Activated CD8-positive, alpha-beta memory T cell treated with anti-CD3 and anti-CD28 coated beads for 24 hours (primary cell): ENCODE measurements around the gene SUPT3H.
"Not testable (repeated sequence)": the region's sequence is repeated elsewhere in the genome, so short reads cannot be mapped to it uniquely, and the experiment has no call there.

Experiments
- DNase-seq: peaks from one replicate; pipeline ENCODE4 v3.0.0-alpha.2; 2020

The SUPT3H gene

GRCh38 chr6:45169815-45170214 lies 207.9 kb downstream of the SUPT3H start:
- no peak for DNase-seq

- DNase-seq = peak; percentile 73
Observed at GRCh38 chr6:45163952-45164766, 213.6 kb downstream of the SUPT3H start.

GRCh38 chr6:45160305-45160704 lies 217.4 kb downstream of the SUPT3H start:
- no peak for DNase-seq

- DNase-seq = no peak
Observed at GRCh38 chr6:45156075-45156474, 221.7 kb downstream of the SUPT3H start.

- no peak for DNase-seq
Observed at GRCh38 chr6:45155341-45155894, 222.3 kb downstream of the SUPT3H start.

- no peak for DNase-seq
Observed at GRCh38 chr6:45154679-45155078, 223.1 kb downstream of the SUPT3H start.

GRCh38 chr6:45148711-45149341 lies 228.9 kb downstream of the SUPT3H start:
- DNase-seq = no peak

GRCh38 chr6:45148278-45148677 lies 229.5 kb downstream of the SUPT3H start:
- DNase-seq = no peak

- DNase-seq = not testable (repeated sequence)
Observed at GRCh38 chr6:45145658-45146057, 232.1 kb downstream of the SUPT3H start.

GRCh38 chr6:45138765-45139164 lies 239.0 kb downstream of the SUPT3H start:
- no peak for DNase-seq

- DNase-seq = no peak
Observed at GRCh38 chr6:45136495-45136894, 241.2 kb downstream of the SUPT3H start.

- no peak for DNase-seq
Observed at GRCh38 chr6:45132658-45133294, 245.0 kb downstream of the SUPT3H start.

GRCh38 chr6:45132059-45132458 lies 245.7 kb downstream of the SUPT3H start:
- no peak for DNase-seq

GRCh38 chr6:45129051-45129450 lies 248.7 kb downstream of the SUPT3H start:
- DNase-seq = no peak

GRCh38 chr6:45127185-45127584 lies 250.5 kb downstream of the SUPT3H start:
- no peak for DNase-seq

GRCh38 chr6:45126033-45126432 lies 251.7 kb downstream of the SUPT3H start:
- no peak for DNase-seq

- DNase-seq = no peak
Observed at GRCh38 chr6:45123023-45123422, 254.7 kb downstream of the SUPT3H start.

GRCh38 chr6:45118754-45119153 lies 259.0 kb downstream of the SUPT3H start:
- DNase-seq = no peak

- no peak for DNase-seq
Observed at GRCh38 chr6:45116714-45117410, 260.9 kb downstream of the SUPT3H start.

GRCh38 chr6:45115696-45116095 lies 262.0 kb downstream of the SUPT3H start:
- DNase-seq = no peak

- no peak for DNase-seq
Observed at GRCh38 chr6:45112711-45113110, 265.0 kb downstream of the SUPT3H start.

GRCh38 chr6:45109551-45109950 lies 268.2 kb downstream of the SUPT3H start:
- no peak for DNase-seq
